ENCODE results near the gene FAM229B.

DNA sequence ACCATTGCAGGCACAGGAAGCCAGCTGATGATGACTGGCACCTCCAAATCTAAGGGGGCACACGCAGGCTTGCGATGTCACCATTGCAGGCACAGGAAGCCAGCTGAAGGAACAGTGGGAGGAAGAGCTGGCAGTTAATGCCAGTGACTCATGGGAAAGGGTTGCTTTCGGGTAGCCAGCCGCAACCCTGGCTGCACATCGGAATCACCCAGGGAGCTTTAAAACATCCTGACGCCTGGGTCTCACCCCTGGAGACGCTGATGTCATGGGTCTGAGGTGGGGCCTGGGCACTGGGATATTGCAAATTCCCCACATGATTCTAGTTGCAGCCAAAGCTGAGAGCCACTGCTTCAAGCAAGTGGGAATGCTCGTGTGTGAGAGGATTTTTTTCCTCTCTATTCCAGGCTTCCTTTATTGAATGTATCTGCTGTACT, 49.6 kb upstream of the FAM229B start:
- TF ChIP-seq SPI1 (IDR thresholded peaks at IDR 0.05; ENCODE audit: borderline replicate concordance, low read depth, low read length) (no peak), KLF13 (tag; IDR thresholded peaks at IDR 0.05; ENCODE audit: borderline replicate concordance, low read depth) (no peak), RAD51 (IDR thresholded peaks at IDR 0.05; ENCODE audit: borderline replicate concordance, low read depth) (no peak), POLR2A (conservative IDR thresholded peaks at IDR 0.05) (no peak), GABPA (tag; conservative IDR thresholded peaks at IDR 0.05; ENCODE audit: low read depth) (no peak), TAF1 (IDR thresholded peaks at IDR 0.05; ENCODE audit: control insufficient read depth, extremely low read depth, insufficient read depth, low read length, severe bottlenecking) (no peak), NFYB (IDR thresholded peaks at IDR 0.05; ENCODE audit: extremely low read depth, insufficient read length) (no peak), SP1 (CRISPR knock-in tag; IDR thresholded peaks at IDR 0.05) (no peak)
- TF ChIP-seq, protein P1, sequence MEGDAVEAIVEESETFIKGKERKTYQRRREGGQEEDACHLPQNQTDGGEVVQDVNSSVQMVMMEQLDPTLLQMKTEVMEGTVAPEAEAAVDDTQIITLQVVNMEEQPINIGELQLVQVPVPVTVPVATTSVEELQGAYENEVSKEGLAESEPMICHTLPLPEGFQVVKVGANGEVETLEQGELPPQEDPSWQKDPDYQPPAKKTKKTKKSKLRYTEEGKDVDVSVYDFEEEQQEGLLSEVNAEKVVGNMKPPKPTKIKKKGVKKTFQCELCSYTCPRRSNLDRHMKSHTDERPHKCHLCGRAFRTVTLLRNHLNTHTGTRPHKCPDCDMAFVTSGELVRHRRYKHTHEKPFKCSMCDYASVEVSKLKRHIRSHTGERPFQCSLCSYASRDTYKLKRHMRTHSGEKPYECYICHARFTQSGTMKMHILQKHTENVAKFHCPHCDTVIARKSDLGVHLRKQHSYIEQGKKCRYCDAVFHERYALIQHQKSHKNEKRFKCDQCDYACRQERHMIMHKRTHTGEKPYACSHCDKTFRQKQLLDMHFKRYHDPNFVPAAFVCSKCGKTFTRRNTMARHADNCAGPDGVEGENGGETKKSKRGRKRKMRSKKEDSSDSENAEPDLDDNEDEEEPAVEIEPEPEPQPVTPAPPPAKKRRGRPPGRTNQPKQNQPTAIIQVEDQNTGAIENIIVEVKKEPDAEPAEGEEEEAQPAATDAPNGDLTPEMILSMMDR (IDR thresholded peaks at IDR 0.05 in 2 of 3, conservative IDR thresholded peaks at IDR 0.05 in 1 of 3; ENCODE audit: insufficient read depth in 2 of 3, low read depth in 1 of 3, low read length in 3 of 3): no peak
- TF ChIP-seq, protein P2, sequence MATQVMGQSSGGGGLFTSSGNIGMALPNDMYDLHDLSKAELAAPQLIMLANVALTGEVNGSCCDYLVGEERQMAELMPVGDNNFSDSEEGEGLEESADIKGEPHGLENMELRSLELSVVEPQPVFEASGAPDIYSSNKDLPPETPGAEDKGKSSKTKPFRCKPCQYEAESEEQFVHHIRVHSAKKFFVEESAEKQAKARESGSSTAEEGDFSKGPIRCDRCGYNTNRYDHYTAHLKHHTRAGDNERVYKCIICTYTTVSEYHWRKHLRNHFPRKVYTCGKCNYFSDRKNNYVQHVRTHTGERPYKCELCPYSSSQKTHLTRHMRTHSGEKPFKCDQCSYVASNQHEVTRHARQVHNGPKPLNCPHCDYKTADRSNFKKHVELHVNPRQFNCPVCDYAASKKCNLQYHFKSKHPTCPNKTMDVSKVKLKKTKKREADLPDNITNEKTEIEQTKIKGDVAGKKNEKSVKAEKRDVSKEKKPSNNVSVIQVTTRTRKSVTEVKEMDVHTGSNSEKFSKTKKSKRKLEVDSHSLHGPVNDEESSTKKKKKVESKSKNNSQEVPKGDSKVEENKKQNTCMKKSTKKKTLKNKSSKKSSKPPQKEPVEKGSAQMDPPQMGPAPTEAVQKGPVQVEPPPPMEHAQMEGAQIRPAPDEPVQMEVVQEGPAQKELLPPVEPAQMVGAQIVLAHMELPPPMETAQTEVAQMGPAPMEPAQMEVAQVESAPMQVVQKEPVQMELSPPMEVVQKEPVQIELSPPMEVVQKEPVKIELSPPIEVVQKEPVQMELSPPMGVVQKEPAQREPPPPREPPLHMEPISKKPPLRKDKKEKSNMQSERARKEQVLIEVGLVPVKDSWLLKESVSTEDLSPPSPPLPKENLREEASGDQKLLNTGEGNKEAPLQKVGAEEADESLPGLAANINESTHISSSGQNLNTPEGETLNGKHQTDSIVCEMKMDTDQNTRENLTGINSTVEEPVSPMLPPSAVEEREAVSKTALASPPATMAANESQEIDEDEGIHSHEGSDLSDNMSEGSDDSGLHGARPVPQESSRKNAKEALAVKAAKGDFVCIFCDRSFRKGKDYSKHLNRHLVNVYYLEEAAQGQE (IDR thresholded peaks at IDR 0.05; ENCODE audit: borderline replicate concordance): no peak
- TF ChIP-seq, protein P2 (CRISPR knock-in tag; IDR thresholded peaks at IDR 0.05; ENCODE audit: low read depth): no peak
- TF ChIP-seq, protein P3, sequence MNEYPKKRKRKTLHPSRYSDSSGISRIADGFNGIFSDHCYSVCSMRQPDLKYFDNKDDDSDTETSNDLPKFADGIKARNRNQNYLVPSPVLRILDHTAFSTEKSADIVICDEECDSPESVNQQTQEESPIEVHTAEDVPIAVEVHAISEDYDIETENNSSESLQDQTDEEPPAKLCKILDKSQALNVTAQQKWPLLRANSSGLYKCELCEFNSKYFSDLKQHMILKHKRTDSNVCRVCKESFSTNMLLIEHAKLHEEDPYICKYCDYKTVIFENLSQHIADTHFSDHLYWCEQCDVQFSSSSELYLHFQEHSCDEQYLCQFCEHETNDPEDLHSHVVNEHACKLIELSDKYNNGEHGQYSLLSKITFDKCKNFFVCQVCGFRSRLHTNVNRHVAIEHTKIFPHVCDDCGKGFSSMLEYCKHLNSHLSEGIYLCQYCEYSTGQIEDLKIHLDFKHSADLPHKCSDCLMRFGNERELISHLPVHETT (CRISPR knock-in tag; conservative IDR thresholded peaks at IDR 0.05 in 1 of 2, IDR thresholded peaks at IDR 0.05 in 1 of 2): no peak
